Measurements from ENCODE around the gene ZNF276.

ZNF276 gene

GRCh38 chr16:89786474-89787364 lies 65.4 kb downstream of the ZNF276 start:
- DNase-seq, result no peak

- no peak for DNase-seq
Observed at GRCh38 chr16:89787365-89787805, 66.0 kb downstream of the ZNF276 start.
